Activated B cell treated with CpG ODN at 0.5 μM for 24 hours (primary cell): Measurements from ENCODE around the gene SERF1A. TPM values are rescaled to one million over a fixed set of nuclear protein-coding genes. Genes with fewer than 3 reads are reported as not detected.

Experiments used
- total RNA-seq: library from RNA; stranded (reverse); gene quantifications from 2 replicates; pipeline ENCODE4 v1.2.3, GENCODE V29; 2022

The SERF1A gene
- total RNA-seq, 1 donor from 2014 or later = 11.4 TPM

Other genes starting within 250 kb of the SERF1A start
- 42.3 and 47.3 TPM in 2 replicates for gene SMN1, start 24.4 kb downstream of the SERF1A start, total RNA-seq
- gene NAIP, start 124.7 kb downstream of the SERF1A start, total RNA-seq = 11.2 and 15.0 TPM in 2 replicates
- 31.2 and 46.6 TPM in 2 replicates for gene GTF2H2, start 167.0 kb downstream of the SERF1A start, total RNA-seq